GM10266 (cell line): ENCODE data around the gene CPSF3.

Experiments
- DNase-seq: peaks from one replicate; pipeline ENCODE4 v3.0.0; 2012; ENCODE audit errors: extremely low spot score
- CTCF ChIP-seq: IDR thresholded peaks from 2 replicates; pipeline ENCODE4 v1.5.1; 2012; ENCODE audit warnings: mild to moderate bottlenecking, low read depth; ENCODE audit not compliant: control insufficient read depth, insufficient read depth; ENCODE audit errors: missing control alignments

CPSF3 gene

GRCh38 chr2:9416267-9416961 lies 7.0 kb upstream of the CPSF3 start:
- no peak for TF ChIP-seq CTCF
- DNase-seq, result no peak

DNA sequence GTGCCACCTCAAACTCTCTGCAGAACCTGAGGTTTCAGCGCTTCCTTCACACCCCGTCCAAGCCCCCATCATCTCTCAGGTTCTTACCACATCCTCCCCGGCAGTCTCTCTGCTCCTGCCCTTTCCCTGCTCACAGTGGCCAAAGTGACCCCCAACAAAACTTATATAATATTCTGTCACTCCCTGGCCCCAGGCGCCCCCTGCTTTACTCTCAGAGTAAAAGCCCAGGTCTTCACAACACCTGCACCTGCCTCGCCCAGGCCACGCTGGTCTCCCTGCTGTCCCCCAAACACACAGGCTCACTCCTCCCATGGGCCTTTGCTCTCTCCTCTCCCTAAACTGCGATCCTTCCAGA lies 6.5 kb upstream of the CPSF3 start:
- TF ChIP-seq CTCF, result no peak
- DNase-seq, result no peak

DNA sequence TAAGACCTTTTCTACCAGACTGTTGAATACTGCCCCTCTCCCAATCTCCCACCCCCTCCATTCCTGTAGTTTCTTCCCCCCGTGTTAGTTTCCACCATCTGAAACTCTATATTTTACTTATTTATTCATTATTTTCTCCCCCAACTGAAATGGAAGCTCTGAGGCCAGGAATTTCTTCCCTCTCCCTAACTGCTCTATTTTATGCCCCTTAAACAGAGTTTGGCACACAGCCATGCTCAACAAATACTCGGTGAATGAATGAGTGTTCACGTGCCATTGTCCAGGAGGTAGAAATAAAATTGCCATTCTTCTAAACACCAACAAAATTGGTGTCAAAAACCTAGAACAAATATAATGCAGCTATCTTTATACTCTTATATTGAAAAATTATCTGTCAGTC lies 5.7 kb upstream of the CPSF3 start:
- DNase-seq, result no peak
- TF ChIP-seq CTCF, result no peak

GRCh38 chr2:9418746-9419145 lies 4.7 kb upstream of the CPSF3 start:
- no peak for TF ChIP-seq CTCF
- DNase-seq, result no peak

DNA sequence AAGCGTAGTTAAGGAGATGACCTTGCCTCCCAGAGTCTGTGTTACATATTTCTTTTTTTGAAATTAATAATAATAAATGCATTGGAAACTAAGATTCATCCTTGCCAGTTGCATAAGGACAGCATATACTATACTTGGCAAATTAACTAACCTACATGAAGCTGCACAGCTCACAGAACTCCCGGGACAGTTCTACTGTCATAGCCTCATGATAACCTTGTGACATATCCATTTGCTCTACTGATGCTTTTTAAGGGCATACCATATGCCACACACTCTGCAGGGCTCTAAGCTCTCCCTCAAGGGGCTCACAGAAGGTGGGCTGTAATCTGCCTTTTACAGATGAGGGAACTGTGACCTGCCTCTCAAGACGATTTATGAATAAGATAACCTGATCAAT lies 3.9 kb upstream of the CPSF3 start:
- TF ChIP-seq CTCF, result no peak
- no peak for DNase-seq

- no peak for DNase-seq
These were observed 3.0 kb upstream of the CPSF3 start for GRCh38 chr2:9420495-9420894.

More at GRCh38 chr2:9420495-9420894, 3.0 kb upstream of the CPSF3 start:
- TF ChIP-seq CTCF, result no peak
